ENCODE results near the gene SMARCA2.

GRCh38 chr9:1994180-1994579 lies 21.0 kb upstream of the SMARCA2 start:
- TF ChIP-seq, protein P1, sequence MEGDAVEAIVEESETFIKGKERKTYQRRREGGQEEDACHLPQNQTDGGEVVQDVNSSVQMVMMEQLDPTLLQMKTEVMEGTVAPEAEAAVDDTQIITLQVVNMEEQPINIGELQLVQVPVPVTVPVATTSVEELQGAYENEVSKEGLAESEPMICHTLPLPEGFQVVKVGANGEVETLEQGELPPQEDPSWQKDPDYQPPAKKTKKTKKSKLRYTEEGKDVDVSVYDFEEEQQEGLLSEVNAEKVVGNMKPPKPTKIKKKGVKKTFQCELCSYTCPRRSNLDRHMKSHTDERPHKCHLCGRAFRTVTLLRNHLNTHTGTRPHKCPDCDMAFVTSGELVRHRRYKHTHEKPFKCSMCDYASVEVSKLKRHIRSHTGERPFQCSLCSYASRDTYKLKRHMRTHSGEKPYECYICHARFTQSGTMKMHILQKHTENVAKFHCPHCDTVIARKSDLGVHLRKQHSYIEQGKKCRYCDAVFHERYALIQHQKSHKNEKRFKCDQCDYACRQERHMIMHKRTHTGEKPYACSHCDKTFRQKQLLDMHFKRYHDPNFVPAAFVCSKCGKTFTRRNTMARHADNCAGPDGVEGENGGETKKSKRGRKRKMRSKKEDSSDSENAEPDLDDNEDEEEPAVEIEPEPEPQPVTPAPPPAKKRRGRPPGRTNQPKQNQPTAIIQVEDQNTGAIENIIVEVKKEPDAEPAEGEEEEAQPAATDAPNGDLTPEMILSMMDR (IDR thresholded peaks at IDR 0.05), result no peak
- no peak for TF ChIP-seq ZFX (IDR thresholded peaks at IDR 0.05; ENCODE audit: borderline replicate concordance)
